GM12801 (cell line): ENCODE measurements around the gene RGS7.

Experiments used
- CTCF ChIP-seq: IDR thresholded peaks from one replicate; pipeline ENCODE4 v1.5.1; 2011; ENCODE audit warnings: control low read depth; ENCODE audit not compliant: insufficient read length; ENCODE audit errors: extremely low read depth

RGS7 gene

DNA sequence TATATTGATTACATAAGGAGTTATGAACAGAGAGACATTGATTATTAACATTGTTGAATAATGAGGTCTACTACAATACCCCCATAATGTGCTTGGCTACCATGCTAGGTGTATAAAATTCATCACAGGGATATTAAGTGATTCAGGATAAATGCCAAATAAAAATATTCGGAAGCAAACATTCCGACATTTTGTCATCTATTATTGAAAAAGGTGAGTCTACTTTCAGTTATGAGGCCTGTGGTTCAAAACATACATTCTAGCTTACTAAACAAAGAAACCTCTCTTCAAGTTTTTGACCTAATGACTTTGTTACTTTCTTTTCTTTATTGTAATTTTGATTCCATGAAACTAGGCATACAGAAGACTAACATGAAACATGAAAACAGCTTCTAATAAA, 554.7 kb downstream of the RGS7 start:
- no peak for TF ChIP-seq CTCF

- no peak for TF ChIP-seq CTCF
Observed at GRCh38 chr1:240801442-240801841, 555.6 kb downstream of the RGS7 start.

GRCh38 chr1:240800291-240800690, 556.7 kb downstream of the RGS7 start:
- TF ChIP-seq CTCF = no peak

GRCh38 chr1:240797050-240797449, 560.0 kb downstream of the RGS7 start:
- TF ChIP-seq CTCF = no peak

- no peak for TF ChIP-seq CTCF
Observed at GRCh38 chr1:240794046-240794843, 562.8 kb downstream of the RGS7 start.

DNA sequence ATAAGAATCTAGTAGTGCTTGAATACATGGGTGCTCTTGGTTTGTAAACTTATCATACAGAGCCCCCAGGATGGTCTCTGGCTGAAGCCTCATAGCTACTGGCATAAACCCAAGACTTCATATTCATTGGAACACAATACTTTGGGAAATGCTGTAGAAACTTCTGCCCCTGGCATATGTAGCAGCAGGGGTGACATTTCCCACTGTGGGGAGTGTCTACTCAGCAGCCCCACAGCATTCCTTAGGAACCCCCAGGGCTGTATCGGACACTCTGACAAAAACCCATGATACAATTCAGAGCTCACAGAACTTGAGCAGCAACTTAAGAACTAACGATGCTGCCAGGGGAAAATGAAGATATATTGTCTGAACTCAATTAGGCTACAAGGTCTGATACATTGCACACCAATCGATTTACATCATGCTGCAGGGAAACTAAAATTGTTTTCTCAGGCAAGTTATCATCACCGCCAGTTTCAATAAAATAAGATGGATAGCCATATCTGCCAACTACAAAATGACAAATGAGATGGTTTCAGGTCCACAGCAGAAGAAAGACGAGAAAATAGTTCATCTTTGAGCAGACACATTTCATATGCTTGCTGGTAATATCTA, 564.0 kb downstream of the RGS7 start:
- TF ChIP-seq CTCF = no peak

- TF ChIP-seq CTCF = no peak
Observed at GRCh38 chr1:240790856-240791255, 566.1 kb downstream of the RGS7 start.
